ENCODE results near the gene SLC35D2.

SLC35D2 gene

GRCh38 chr9:96382839-96383164 lies 709 bp downstream of the SLC35D2 start:
- TF ChIP-seq CTCF (IDR thresholded peaks at IDR 0.05; ENCODE audit: insufficient read depth, low read length, poor library complexity, severe bottlenecking): no peak
- H3K27me3 ChIP-seq (replicated peaks; ENCODE audit: control insufficient read depth, insufficient read depth, low read length): no peaks in the 10 kb centered on the region
- no peaks in the 10 kb centered on the region for H3K36me3 ChIP-seq (ENCODE audit: control insufficient read depth, insufficient read depth, low read length)
- DNase-seq (ENCODE audit: extremely low read depth, insufficient read length): no peak
- peak overlapping the region; percentile 62 for H3K4me3 ChIP-seq (replicated peaks; ENCODE audit: low read depth, low read length)

GRCh38 chr9:96382175-96382574 lies 1.3 kb downstream of the SLC35D2 start:
- Histone ChIP-seq H3K36me3 (ENCODE audit: control insufficient read depth, insufficient read depth, low read length) (no peaks in the 10 kb centered on the region), H3K4me3 (replicated peaks; ENCODE audit: low read depth, low read length) (no peak overlapping the region), H3K27me3 (replicated peaks; ENCODE audit: control insufficient read depth, insufficient read depth, low read length) (no peaks in the 10 kb centered on the region)
- no peak for TF ChIP-seq CTCF (IDR thresholded peaks at IDR 0.05; ENCODE audit: insufficient read depth, low read length, poor library complexity, severe bottlenecking)
- DNase-seq (ENCODE audit: extremely low read depth, insufficient read length): no peak

- TF ChIP-seq CTCF (IDR thresholded peaks at IDR 0.05; ENCODE audit: insufficient read depth, low read length, poor library complexity, severe bottlenecking): no peak
- no peaks in the 10 kb centered on the region for H3K27me3 ChIP-seq (replicated peaks; ENCODE audit: control insufficient read depth, insufficient read depth, low read length)
- no peak for DNase-seq (ENCODE audit: extremely low read depth, insufficient read length)
- no peak overlapping the region for H3K4me3 ChIP-seq (replicated peaks; ENCODE audit: low read depth, low read length)
- no peaks in the 10 kb centered on the region for H3K36me3 ChIP-seq (ENCODE audit: control insufficient read depth, insufficient read depth, low read length)
These were observed 1.8 kb downstream of the SLC35D2 start for GRCh38 chr9:96381696-96382095.

GRCh38 chr9:96381125-96381524 lies 2.4 kb downstream of the SLC35D2 start:
- TF ChIP-seq CTCF (IDR thresholded peaks at IDR 0.05; ENCODE audit: insufficient read depth, low read length, poor library complexity, severe bottlenecking): no peak
- H3K27me3 ChIP-seq (replicated peaks; ENCODE audit: control insufficient read depth, insufficient read depth, low read length): no peaks in the 10 kb centered on the region
- no peak for DNase-seq (ENCODE audit: extremely low read depth, insufficient read length)
- H3K4me3 ChIP-seq (replicated peaks; ENCODE audit: low read depth, low read length): no peak overlapping the region
- no peaks in the 10 kb centered on the region for H3K36me3 ChIP-seq (ENCODE audit: control insufficient read depth, insufficient read depth, low read length)

- H3K27me3 ChIP-seq (replicated peaks; ENCODE audit: control insufficient read depth, insufficient read depth, low read length): no peaks in the 10 kb centered on the region
- TF ChIP-seq CTCF (IDR thresholded peaks at IDR 0.05; ENCODE audit: insufficient read depth, low read length, poor library complexity, severe bottlenecking): no peak
- no peak overlapping the region for H3K4me3 ChIP-seq (replicated peaks; ENCODE audit: low read depth, low read length)
- no peaks in the 10 kb centered on the region for H3K36me3 ChIP-seq (ENCODE audit: control insufficient read depth, insufficient read depth, low read length)
- DNase-seq (ENCODE audit: extremely low read depth, insufficient read length): no peak
These were observed 4.0 kb downstream of the SLC35D2 start for GRCh38 chr9:96379461-96379860.

GRCh38 chr9:96378187-96378586 lies 5.3 kb downstream of the SLC35D2 start:
- DNase-seq (ENCODE audit: extremely low read depth, insufficient read length): no peak

More at GRCh38 chr9:96378187-96378586, 5.3 kb downstream of the SLC35D2 start:
- H3K36me3 ChIP-seq (ENCODE audit: control insufficient read depth, insufficient read depth, low read length): no peaks in the 10 kb centered on the region
- H3K4me3 ChIP-seq (replicated peaks; ENCODE audit: low read depth, low read length): no peak overlapping the region
- H3K27me3 ChIP-seq (replicated peaks; ENCODE audit: control insufficient read depth, insufficient read depth, low read length): no peaks in the 10 kb centered on the region
- no peak for TF ChIP-seq CTCF (IDR thresholded peaks at IDR 0.05; ENCODE audit: insufficient read depth, low read length, poor library complexity, severe bottlenecking)

Data from GM06990 (cell line).